Activated naive CD8-positive, alpha-beta T cell treated with anti-CD3 and anti-CD28 coated beads, Interleukin-2, amount 10 ng/mL, durations not matched to agents 7 days and 5 days (primary cell): ENCODE results near the gene ELP2. TPM values are rescaled to one million over a fixed set of nuclear protein-coding genes. Genes with fewer than 3 reads are reported as not detected.
"Not testable (repeated sequence)": the region's sequence is repeated elsewhere in the genome, so short reads cannot be mapped to it uniquely, and the experiment has no call there.

Experiments
- ATAC-seq: fragments of 150-1000 bp; cut with Tn5 transposase; one replicate; pipeline ENCODE4 v1.10.0; 2021; ENCODE audit warnings: low read depth, moderate library complexity
- POLR2A ChIA-PET: fragments of 350-600 bp; sonication (Branson Sonifier 250); formaldehyde crosslinking; loops from one replicate; lab custom pipeline; 2021; ENCODE audit warnings: antibody characterized with exemption; lab: Charles Lee
- DNase-seq: peaks from one replicate; pipeline ENCODE4 v3.0.0; 2021
- H3K27ac Mint-ChIP-seq: one replicate; pipeline ENCODE4 v1.8.0; 2022; ENCODE audit warnings: mild to moderate bottlenecking, mixed read lengths
- H3K27me3 Mint-ChIP-seq: one replicate; pipeline ENCODE4 v1.8.0; 2022; ENCODE audit warnings: mild to moderate bottlenecking, moderate library complexity, mixed read lengths
- H3K36me3 Mint-ChIP-seq: one replicate; pipeline ENCODE4 v1.8.0; 2021; ENCODE audit warnings: mild to moderate bottlenecking, mixed read lengths
- H3K4me1 Mint-ChIP-seq: one replicate; pipeline ENCODE4 v1.8.0; 2021; ENCODE audit warnings: mixed read lengths
- H3K4me3 Mint-ChIP-seq: one replicate; pipeline ENCODE4 v1.8.0; 2022; ENCODE audit warnings: mild to moderate bottlenecking, moderate library complexity, mixed read lengths
- H3K9me3 Mint-ChIP-seq: one replicate; pipeline ENCODE4 v1.8.0; 2021; ENCODE audit warnings: mixed read lengths
- total RNA-seq, 2 experiments: library from RNA; stranded (reverse); gene quantifications; one replicate each; pipeline ENCODE4 v1.2.3, GENCODE V29; 2021

The ELP2 gene
- total RNA-seq, 2 experiments from 2014 or later: 82.4 to 87.4 TPM

DNA sequence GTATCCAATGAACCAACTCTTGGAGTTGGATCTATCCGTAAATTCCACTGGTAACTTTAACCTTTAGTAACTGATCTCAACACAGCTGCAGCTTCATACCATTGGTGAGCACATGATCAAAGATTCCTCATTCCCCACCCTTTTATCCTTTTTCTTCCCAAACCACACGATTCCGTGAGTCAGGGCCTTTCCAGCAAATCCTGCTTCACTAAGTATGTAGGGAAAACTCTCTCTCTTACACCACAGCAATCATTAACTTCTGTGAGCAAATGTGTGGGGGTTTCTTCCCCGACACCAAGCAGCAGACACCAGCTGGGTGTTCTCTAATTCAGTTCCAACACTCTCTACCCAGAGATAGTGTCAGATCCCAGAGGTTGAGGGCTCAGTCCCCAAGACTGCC, 23.5 kb downstream of the ELP2 start:
- peaks cover 30% of the 10 kb centered on the region for H3K36me3 Mint-ChIP-seq
- no peak for DNase-seq
- ATAC-seq: no peak
- POLR2A ChIA-PET: no interaction called here
- no peak overlapping the region for H3K4me3 Mint-ChIP-seq
- H3K27me3 Mint-ChIP-seq: no peaks in the 10 kb centered on the region
- no peaks in the 10 kb centered on the region for H3K9me3 Mint-ChIP-seq
- H3K27ac Mint-ChIP-seq: no peak overlapping the region
- H3K4me1 Mint-ChIP-seq: peaks cover 10% of the 10 kb centered on the region

- DNase-seq (no peak), ATAC-seq (no peak)
- Mint-ChIP-seq H3K36me3 (peaks cover 31% of the 10 kb centered on the region), H3K4me3 (no peak overlapping the region), H3K27me3 (no peaks in the 10 kb centered on the region), H3K9me3 (no peaks in the 10 kb centered on the region), H3K27ac (no peak overlapping the region), H3K4me1 (peaks cover 12% of the 10 kb centered on the region)
- POLR2A ChIA-PET: no interaction called here
These were observed 24.1 kb downstream of the ELP2 start for GRCh38 chr18:36153771-36154170.

DNA sequence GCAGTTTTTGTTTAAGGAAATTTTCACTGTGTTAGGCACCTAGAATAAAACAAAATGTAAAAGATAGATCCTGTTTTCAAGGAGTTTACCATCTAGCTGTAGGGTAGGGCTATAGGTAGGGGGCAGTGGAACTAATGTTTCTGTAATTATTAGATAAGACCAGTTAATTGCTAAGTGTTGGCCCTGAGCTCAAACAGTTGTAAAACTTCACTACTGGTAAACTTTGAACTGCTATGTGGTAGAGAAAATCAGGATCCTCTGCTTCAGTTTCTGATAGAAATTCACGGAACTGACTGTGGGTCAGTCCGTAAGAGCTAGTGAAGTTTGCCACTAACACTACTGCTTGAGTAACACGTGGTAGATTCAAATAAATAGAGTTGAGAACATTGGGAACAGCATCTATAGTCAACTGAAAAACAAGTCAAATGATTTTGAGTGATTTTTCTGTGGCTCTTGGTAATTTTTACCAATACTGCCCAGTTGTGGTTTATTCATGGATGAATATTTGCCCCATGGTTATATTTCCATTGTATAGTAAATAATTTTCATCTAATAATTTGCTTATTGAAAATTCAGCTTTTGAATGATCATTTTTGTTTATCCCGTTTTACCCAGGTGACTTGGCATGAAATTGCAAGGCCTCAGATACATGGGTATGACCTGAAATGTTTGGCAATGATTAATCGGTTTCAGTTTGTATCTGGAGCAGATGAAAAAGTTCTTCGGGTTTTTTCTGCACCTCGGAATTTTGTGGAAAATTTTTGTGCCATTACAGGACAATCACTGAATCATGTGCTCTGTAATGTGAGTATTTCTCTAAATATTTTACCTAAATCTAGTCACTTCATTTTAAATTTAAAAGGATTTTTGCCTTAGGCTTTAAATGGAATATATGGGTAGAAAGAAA, 26.4 kb downstream of the ELP2 start:
- no peak for ATAC-seq
- POLR2A ChIA-PET: interaction anchor here (0.7 kb wide), 1 partner anchor 31 kb away, joined by 3 read pairs; no protein-coding TSS in a partner anchor
- no peaks in the 10 kb centered on the region for H3K9me3 Mint-ChIP-seq

GRCh38 chr18:36157441-36157840, 27.7 kb downstream of the ELP2 start:
- DNase-seq: no peak
- no peak for ATAC-seq
- Mint-ChIP-seq H3K4me3 (no peak overlapping the region), H3K27ac (no peak overlapping the region), H3K36me3 (peaks cover 41% of the 10 kb centered on the region), H3K4me1 (peaks cover 6% of the 10 kb centered on the region), H3K27me3 (no peaks in the 10 kb centered on the region), H3K9me3 (no peaks in the 10 kb centered on the region)
- POLR2A ChIA-PET: no interaction called here

More for the DNA sequence above, 26.4 kb downstream of the ELP2 start:
- H3K27ac Mint-ChIP-seq: no peak overlapping the region
- H3K36me3 Mint-ChIP-seq: peaks cover 38% of the 10 kb centered on the region
- no peaks in the 10 kb centered on the region for H3K27me3 Mint-ChIP-seq
- H3K4me1 Mint-ChIP-seq: peaks cover 8% of the 10 kb centered on the region
- H3K4me3 Mint-ChIP-seq: no peak overlapping the region
- DNase-seq: no peak

GRCh38 chr18:36158266-36158867, 28.7 kb downstream of the ELP2 start:
- peaks cover 4% of the 10 kb centered on the region for H3K4me1 Mint-ChIP-seq
- H3K4me3 Mint-ChIP-seq: no peak overlapping the region
- peaks cover 41% of the 10 kb centered on the region for H3K36me3 Mint-ChIP-seq
- POLR2A ChIA-PET: no interaction called here
- no peaks in the 10 kb centered on the region for H3K27me3 Mint-ChIP-seq
- ATAC-seq (no peak), DNase-seq (no peak)
- H3K9me3 Mint-ChIP-seq: no peaks in the 10 kb centered on the region
- no peak overlapping the region for H3K27ac Mint-ChIP-seq

DNA sequence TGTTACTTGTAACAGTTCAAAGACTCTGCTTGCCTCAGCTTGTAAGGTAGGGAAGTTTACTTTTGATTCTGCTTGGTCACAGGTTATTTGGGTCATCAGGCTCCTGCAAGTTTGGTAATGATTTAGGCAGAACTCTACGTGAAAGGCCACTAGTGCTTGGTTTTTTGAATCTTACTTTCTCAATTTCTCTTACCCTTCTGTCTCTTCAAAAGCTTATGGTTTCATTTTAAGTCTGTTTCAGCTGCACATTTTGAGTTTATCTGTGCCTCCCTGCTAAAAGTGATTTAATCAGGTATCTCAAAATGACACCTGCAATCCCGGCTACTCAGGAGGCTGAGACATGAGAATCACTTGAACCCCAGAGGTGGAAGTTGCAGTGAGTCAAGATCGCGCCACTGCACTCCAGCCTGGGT, 31.3 kb downstream of the ELP2 start:
- DNase-seq (no peak), ATAC-seq (no peak)
- H3K36me3 Mint-ChIP-seq: peaks cover 49% of the 10 kb centered on the region
- no peaks in the 10 kb centered on the region for H3K27me3 Mint-ChIP-seq
- H3K4me1 Mint-ChIP-seq: peaks cover 2% of the 10 kb centered on the region
- POLR2A ChIA-PET: interaction anchor here (0.7 kb wide), 1 partner anchor 26 kb away, joined by 3 read pairs; the partner anchor contains the start of gene MOCOS
- no peak overlapping the region for H3K27ac Mint-ChIP-seq
- H3K4me3 Mint-ChIP-seq: no peak overlapping the region
- no peaks in the 10 kb centered on the region for H3K9me3 Mint-ChIP-seq

DNA sequence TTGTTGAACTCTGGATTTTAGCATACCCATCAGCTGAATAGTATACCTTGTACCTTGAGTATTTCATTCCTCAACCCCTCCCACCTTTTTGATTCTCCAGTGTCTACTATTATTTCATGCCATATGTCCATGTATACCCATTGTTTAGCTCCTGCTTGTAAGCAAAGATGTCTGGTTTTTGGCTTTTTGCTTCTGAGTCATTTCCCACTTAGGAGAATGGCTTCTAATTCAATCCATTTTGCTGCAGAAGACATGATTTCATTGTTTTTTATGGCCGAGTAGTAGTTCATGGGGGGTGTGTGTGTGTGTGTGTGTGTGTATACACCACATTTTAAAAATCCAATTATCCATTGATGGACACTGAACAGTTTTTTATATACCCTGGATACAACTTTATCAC, 33.3 kb downstream of the ELP2 start:
- Mint-ChIP-seq H3K4me1 (peaks cover 2% of the 10 kb centered on the region), H3K36me3 (peaks cover 53% of the 10 kb centered on the region), H3K4me3 (no peak overlapping the region), H3K27me3 (no peaks in the 10 kb centered on the region), H3K27ac (no peak overlapping the region), H3K9me3 (no peaks in the 10 kb centered on the region)
- POLR2A ChIA-PET: no interaction called here
- DNase-seq (no peak), ATAC-seq (no peak)

DNA sequence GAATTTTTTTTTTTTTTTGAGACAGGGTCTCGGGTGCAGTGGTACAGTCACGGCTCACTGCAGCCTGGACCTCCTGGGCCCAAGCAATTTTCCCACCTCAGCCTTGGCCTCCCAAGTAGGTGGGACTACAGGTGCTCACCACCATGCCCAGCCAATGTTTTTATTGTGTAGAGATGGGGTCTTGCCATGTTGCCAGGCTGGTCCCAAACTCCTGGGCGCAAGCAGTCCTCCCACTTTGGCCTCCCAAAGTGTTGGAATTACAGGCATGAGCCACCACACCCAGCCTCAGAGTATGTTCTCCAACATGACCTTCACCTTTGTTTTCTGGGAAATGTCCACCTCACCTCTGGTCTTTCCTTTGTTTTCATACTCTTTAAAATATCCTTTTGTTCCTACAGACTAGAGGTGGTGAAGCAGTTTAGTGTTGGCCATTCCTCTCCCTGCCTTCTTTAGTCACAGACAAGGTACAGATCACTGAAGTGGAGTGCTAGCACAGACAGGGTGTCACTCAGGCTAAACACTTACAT, 38.1 kb downstream of the ELP2 start:
- Mint-ChIP-seq H3K9me3 (no peaks in the 10 kb centered on the region), H3K4me3 (no peak overlapping the region), H3K36me3 (peaks cover 43% of the 10 kb centered on the region), H3K27me3 (no peaks in the 10 kb centered on the region), H3K4me1 (peaks cover 5% of the 10 kb centered on the region), H3K27ac (no peak overlapping the region)
- DNase-seq (no peak), ATAC-seq (no peak)
- POLR2A ChIA-PET: no interaction called here

DNA sequence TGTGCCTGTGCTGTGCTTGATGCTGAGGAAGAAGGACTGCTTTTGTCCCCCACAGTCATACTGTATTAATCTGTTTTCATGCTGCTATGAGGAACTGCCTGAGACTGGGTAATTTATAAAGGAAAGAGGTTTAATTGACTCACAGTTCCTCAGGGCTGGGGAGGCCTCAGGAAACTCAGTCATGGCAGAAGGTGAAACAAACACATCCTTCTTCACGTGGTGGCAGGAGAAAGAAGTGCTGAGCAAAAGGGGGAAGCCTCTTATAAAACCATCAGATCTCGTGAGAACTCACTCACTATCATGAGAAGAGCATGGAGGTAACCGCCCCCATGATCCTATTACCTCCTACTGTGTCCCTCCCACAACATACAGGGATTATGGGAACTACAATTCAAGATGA, 38.6 kb downstream of the ELP2 start:
- H3K9me3 Mint-ChIP-seq, DNase-seq, H3K4me3 Mint-ChIP-seq, H3K27ac Mint-ChIP-seq, ATAC-seq, H3K27me3 Mint-ChIP-seq, POLR2A ChIA-PET, H3K4me1 Mint-ChIP-seq: not testable (repeated sequence)
- peaks cover 40% of the 10 kb centered on the region for H3K36me3 Mint-ChIP-seq

- Mint-ChIP-seq H3K27ac (no peak overlapping the region), H3K27me3 (no peaks in the 10 kb centered on the region), H3K4me1 (peaks cover 5% of the 10 kb centered on the region), H3K36me3 (peaks cover 31% of the 10 kb centered on the region), H3K9me3 (no peaks in the 10 kb centered on the region), H3K4me3 (no peak overlapping the region)
- POLR2A ChIA-PET: no interaction called here
- DNase-seq (no peak), ATAC-seq (no peak)
These were observed 40.2 kb downstream of the ELP2 start for GRCh38 chr18:36169938-36170337.

GRCh38 chr18:36175481-36175880, 45.8 kb downstream of the ELP2 start:
- Mint-ChIP-seq H3K27ac (no peak overlapping the region), H3K4me3 (no peak overlapping the region), H3K36me3 (peaks cover 28% of the 10 kb centered on the region), H3K9me3 (no peaks in the 10 kb centered on the region), H3K4me1 (peaks cover 14% of the 10 kb centered on the region), H3K27me3 (no peaks in the 10 kb centered on the region)
- POLR2A ChIA-PET: no interaction called here
- ATAC-seq (no peak), DNase-seq (no peak)

DNA sequence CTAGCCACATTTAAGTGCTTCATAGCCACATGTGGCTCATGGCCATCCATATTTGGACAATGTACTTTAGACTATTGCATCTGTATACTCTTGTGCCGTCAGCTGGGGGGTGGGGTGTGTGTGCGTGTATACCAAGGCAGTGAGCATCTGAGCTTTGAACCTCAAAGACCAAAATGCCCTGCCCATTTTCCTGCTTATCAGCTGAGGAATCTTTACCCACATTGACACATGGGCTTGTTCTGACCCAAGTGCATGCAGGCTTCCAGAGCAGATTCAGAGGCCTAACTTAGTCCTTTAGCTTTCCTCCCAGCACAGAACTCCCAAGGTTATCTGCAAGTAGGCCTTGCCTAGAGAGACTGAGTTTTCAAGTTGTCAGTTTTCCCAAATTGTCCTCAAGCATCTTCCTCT, 46.5 kb downstream of the ELP2 start:
- Mint-ChIP-seq H3K36me3 (peaks cover 24% of the 10 kb centered on the region), H3K27me3 (no peaks in the 10 kb centered on the region)
- POLR2A ChIA-PET: no interaction called here

GRCh38 chr18:36176711-36177110, 47.0 kb downstream of the ELP2 start:
- Mint-ChIP-seq H3K9me3 (no peaks in the 10 kb centered on the region), H3K27me3 (no peaks in the 10 kb centered on the region), H3K27ac (no peak overlapping the region), H3K36me3 (peaks cover 23% of the 10 kb centered on the region), H3K4me1 (peaks cover 15% of the 10 kb centered on the region), H3K4me3 (no peak overlapping the region)
- no peak for ATAC-seq
- no peak for DNase-seq
- POLR2A ChIA-PET: no interaction called here

More for the DNA sequence above, 46.5 kb downstream of the ELP2 start:
- H3K4me3 Mint-ChIP-seq: no peak overlapping the region
- peaks cover 15% of the 10 kb centered on the region for H3K4me1 Mint-ChIP-seq
- no peak overlapping the region for H3K27ac Mint-ChIP-seq
- ATAC-seq: no peak
- DNase-seq: no peak
- H3K9me3 Mint-ChIP-seq: no peaks in the 10 kb centered on the region
